Measurements from ENCODE around the gene SAP30BP.

The SAP30BP gene

DNA sequence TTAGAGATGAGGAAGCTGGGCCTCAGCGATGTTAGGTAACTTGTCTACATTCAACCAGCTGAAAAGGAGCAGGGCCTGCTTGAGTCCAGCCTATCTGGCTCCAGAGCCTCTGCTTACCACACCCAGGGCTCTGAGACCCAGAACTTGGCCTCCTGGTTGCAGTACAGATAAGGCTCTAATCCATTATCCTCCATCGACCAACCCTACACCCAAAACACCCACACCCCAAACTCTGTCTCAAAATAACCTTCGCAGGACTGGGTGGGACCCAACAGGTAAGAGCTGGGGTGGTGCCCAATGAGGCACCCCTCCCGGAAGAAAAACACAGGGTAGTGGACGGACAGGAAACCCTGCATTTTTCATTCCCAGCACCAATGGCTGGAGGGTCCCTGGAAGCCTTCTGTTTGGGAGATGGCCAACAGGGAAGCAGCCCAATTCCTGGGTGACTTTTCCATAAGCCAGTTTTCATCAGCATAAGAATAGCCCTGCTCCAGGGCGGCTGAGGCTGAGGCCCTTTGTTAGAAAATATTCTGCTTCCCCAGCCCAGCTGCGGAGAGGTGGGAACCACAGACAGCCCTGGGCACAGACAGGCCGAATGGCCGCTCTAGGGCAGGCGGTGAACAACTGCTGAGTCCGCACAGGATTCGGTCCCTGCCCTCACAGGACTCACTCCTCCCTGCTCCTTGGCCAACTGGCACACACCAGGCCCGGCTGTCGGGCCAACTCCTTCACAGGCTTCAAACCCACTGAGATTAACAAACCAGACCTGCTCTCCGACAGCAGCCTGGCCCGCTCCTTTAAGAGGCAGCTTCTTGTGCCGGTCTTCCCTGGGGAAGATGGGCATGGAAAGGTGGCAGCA, 24.1 kb upstream of the SAP30BP start:
- DNase-seq (ENCODE audit: insufficient read length, low spot score) = no peak
- no peak for FAIRE-seq
- TF ChIP-seq, protein P1, sequence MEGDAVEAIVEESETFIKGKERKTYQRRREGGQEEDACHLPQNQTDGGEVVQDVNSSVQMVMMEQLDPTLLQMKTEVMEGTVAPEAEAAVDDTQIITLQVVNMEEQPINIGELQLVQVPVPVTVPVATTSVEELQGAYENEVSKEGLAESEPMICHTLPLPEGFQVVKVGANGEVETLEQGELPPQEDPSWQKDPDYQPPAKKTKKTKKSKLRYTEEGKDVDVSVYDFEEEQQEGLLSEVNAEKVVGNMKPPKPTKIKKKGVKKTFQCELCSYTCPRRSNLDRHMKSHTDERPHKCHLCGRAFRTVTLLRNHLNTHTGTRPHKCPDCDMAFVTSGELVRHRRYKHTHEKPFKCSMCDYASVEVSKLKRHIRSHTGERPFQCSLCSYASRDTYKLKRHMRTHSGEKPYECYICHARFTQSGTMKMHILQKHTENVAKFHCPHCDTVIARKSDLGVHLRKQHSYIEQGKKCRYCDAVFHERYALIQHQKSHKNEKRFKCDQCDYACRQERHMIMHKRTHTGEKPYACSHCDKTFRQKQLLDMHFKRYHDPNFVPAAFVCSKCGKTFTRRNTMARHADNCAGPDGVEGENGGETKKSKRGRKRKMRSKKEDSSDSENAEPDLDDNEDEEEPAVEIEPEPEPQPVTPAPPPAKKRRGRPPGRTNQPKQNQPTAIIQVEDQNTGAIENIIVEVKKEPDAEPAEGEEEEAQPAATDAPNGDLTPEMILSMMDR (IDR thresholded peaks at IDR 0.05; ENCODE audit: insufficient read depth, missing control alignments) = no peak

- FAIRE-seq (no peak), DNase-seq (ENCODE audit: insufficient read length, low spot score) (no peak)
- TF ChIP-seq, protein P1 (IDR thresholded peaks at IDR 0.05; ENCODE audit: insufficient read depth, missing control alignments) = no peak
Observed at GRCh38 chr17:75643643-75644017, 23.5 kb upstream of the SAP30BP start.

- TF ChIP-seq, protein P1 (IDR thresholded peaks at IDR 0.05; ENCODE audit: insufficient read depth, missing control alignments) = no peak
- DNase-seq (ENCODE audit: insufficient read length, low spot score) (no peak), FAIRE-seq (no peak)
Observed at GRCh38 chr17:75645501-75645888, 21.6 kb upstream of the SAP30BP start.

DNA sequence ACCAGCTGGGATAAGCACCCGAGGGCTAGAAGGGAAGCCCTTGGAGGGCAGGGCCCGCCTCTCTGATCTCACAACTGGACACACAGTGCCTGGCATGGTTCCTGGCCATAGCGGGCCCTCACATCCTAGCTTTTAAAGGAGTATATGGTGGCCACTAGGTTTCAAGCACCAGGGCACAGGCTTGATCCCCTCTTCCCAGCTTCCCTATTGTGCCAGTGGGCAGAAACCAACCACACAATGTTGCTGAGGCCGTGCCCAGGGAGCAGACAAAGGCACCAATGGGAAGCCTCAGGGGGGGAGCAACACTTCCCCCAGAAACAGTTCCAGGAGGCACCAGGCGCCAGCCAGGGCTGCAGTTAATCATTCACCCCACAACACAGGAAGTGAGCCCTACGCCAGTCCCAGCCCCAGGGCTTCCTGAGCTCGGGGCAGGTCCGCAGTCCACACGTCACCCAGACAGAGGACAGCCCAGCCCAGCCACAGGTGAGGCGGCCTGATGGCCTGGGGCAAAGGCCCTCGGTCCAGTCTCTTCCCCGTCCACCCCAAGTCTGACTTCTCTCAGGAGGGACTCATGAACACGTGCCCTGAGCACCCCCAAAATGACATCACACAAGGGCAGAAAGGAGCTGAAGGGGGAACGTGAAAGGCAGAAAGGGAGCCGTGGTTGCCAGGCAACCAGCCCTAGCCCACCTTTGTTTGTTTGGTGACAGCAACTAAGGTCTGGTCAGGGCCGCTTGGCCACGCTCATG, 21.1 kb upstream of the SAP30BP start:
- no peak for FAIRE-seq
- no peak for DNase-seq (ENCODE audit: insufficient read length, low spot score)
- TF ChIP-seq, protein P1 (IDR thresholded peaks at IDR 0.05; ENCODE audit: insufficient read depth, missing control alignments) = no peak

DNA sequence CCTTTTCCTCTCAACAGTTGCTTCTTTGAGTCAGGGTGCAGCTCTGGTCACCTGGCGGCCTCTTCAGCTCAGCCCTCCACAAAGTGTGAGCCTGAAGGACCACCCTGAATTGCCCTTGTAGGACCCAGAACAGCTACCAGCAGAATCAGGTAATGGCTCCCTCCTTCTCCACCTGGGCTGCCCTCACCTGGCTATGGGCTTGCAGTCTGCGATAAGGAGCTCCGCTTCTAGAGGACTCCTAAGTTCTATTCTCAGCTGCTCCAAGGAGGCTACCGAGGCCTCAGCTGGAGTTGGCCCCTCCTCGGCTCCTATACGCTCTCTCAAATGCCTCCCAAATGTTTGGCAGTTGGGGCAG, 20.5 kb upstream of the SAP30BP start:
- no peak for FAIRE-seq
- DNase-seq (ENCODE audit: insufficient read length, low spot score) = no peak
- TF ChIP-seq, protein P1 (IDR thresholded peaks at IDR 0.05; ENCODE audit: insufficient read depth, missing control alignments) = no peak

- no peak for FAIRE-seq
- no peak for DNase-seq (ENCODE audit: insufficient read length, low spot score)
- TF ChIP-seq, protein P1 (IDR thresholded peaks at IDR 0.05; ENCODE audit: insufficient read depth, missing control alignments) = no peak
Observed at GRCh38 chr17:75647061-75647460, 20.1 kb upstream of the SAP30BP start.

DNA sequence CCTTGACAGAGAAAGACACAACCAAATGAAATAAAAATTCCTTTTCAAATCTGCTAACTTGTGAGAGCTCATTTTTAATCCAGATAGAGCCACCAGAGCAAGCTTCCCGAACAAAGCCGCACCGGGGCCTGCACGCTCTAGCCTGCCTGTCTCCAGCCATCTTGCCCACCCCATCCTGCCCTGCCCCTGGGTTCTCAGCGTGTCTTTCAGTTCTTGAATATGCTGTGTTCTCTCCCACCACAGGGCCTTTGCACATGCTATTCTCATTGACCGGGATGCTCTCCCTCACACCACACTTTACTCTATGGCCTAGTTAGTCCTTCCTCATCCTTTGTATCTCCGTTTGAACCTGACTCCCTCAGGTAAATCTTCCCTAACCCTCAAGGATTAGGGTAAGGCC, 19.2 kb upstream of the SAP30BP start:
- no peak for DNase-seq (ENCODE audit: insufficient read length, low spot score)
- FAIRE-seq = no peak
- TF ChIP-seq, protein P1 (IDR thresholded peaks at IDR 0.05; ENCODE audit: insufficient read depth, missing control alignments) = no peak
